Activated CD4-positive, alpha-beta T cell treated with anti-CD3 and anti-CD28 coated beads for 36 hours (primary cell): Measurements from ENCODE around the gene VHLL. TPM values are rescaled to one million over a fixed set of nuclear protein-coding genes. Genes with fewer than 3 reads are reported as not detected.

Experiments
- ATAC-seq: fragments of 200-7000 bp; cut with Tn5 transposase; one replicate; pipeline ENCODE4 v1.10.0; 2021; ENCODE audit warnings: mild to moderate bottlenecking, moderate library complexity
- CTCF ChIA-PET: fragments of 350-600 bp; sonication (Branson Sonifier 250); formaldehyde crosslinking; loops from one replicate; lab custom pipeline; 2021; ENCODE audit warnings: antibody characterized with exemption; lab: Charles Lee
- POLR2A ChIA-PET: fragments of 350-600 bp; sonication (Branson Sonifier 250); formaldehyde crosslinking; loops from one replicate; lab custom pipeline; 2021; ENCODE audit warnings: antibody characterized with exemption, inconsistent platforms; lab: Charles Lee
- DNase-seq: peaks from one replicate; pipeline ENCODE4 v3.0.0-alpha.2; 2020
- H3K27ac Mint-ChIP-seq: one replicate; pipeline ENCODE4 v1.8.0; 2021; ENCODE audit warnings: mixed read lengths
- H3K27me3 Mint-ChIP-seq: one replicate; pipeline ENCODE4 v1.8.0; 2021; ENCODE audit warnings: mixed read lengths
- H3K36me3 Mint-ChIP-seq: one replicate; pipeline ENCODE4 v1.8.0; 2021; ENCODE audit warnings: low read depth, mixed read lengths
- H3K4me1 Mint-ChIP-seq: one replicate; pipeline ENCODE4 v1.8.0; 2021; ENCODE audit warnings: mixed read lengths
- H3K4me3 Mint-ChIP-seq: one replicate; pipeline ENCODE4 v1.8.0; 2021; ENCODE audit warnings: mild to moderate bottlenecking, moderate library complexity, mixed read lengths
- H3K9me3 Mint-ChIP-seq: one replicate; pipeline ENCODE4 v1.8.0; 2021; ENCODE audit warnings: low read depth, mixed read lengths
- intact Hi-C, 2 experiments: fragments of 100-400 bp; cut with DNase I in 1 of 2; cut with micrococcal nuclease in 1 of 2; formaldehyde crosslinking; loops; one replicate each; pipeline versions ENCODE4 v1.14.2 to v1.15.1; 2022 to 2024; cut with DNase I, micrococcal nuclease
- total RNA-seq, 2 experiments: library from RNA; stranded (reverse); gene quantifications; one replicate each; pipeline ENCODE4 v1.2.3, GENCODE V29; 2021

Gene VHLL
- total RNA-seq, 2 experiments from 2014 or later: 0.28 TPM; not detected in 1

DNA sequence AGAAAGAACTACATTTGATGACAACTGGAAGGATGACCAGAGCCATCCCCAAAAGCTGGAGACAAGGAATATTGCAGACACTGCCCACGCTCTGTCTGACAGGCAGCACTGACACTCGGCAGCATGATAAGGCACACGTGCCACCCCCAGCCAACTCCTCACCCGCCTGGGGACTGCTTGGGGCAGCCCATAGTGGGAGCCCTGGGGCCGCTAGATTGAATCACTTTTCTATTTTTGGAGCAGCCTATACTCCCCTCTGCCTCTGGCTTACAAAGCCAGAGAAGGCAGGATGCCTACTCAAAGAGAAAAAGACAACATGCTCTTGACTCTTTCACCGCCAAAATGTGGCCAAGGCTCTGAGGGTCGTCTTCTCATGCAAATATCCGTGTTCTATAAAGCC is 17.8 kb downstream of the VHLL start:
- Mint-ChIP-seq H3K27ac (peak overlapping the region; percentile 92), H3K27me3 (no peaks in the 10 kb centered on the region), H3K9me3 (no peaks in the 10 kb centered on the region), H3K4me3 (peak overlapping the region; percentile 96), H3K36me3 (peaks cover 41% of the 10 kb centered on the region), H3K4me1 (peaks cover 29% of the 10 kb centered on the region)
- intact Hi-C loops: loop anchor here in 1 of 2 experiments (5.0 kb wide), 2 partner anchors 54 to 89 kb away; partner anchors contain the start of gene SLC25A44
- DNase-seq (peak; percentile 84), ATAC-seq (peak; percentile 69)
- CTCF ChIA-PET: interaction anchor here (0.5 to 2.4 kb wide), 9 partner anchors 10 to 203 kb away, joined by 3 to 9 read pairs (median 3); no protein-coding TSS in a partner anchor
- POLR2A ChIA-PET: interaction anchor here (0.6 to 1.0 kb wide), 4 partner anchors 9 to 99 kb away, joined by 3 to 4 read pairs (median 3); partner anchors contain the start of gene PMF1

- Mint-ChIP-seq H3K4me1 (peaks cover 29% of the 10 kb centered on the region), H3K27me3 (no peaks in the 10 kb centered on the region), H3K36me3 (peaks cover 52% of the 10 kb centered on the region), H3K9me3 (no peaks in the 10 kb centered on the region), H3K27ac (no peak overlapping the region), H3K4me3 (no peak overlapping the region)
- ChIA-PET CTCF (interaction anchor here (1.0 to 2.4 kb wide), 5 partner anchors 9 to 189 kb away, joined by 4 to 9 read pairs (median 4); no protein-coding TSS in a partner anchor), POLR2A (interaction anchor here (0.5 to 1.0 kb wide), 4 partner anchors 33 to 1667 kb away, joined by 3 to 5 read pairs (median 4); partner anchors contain the start of gene PMF1)
- ATAC-seq: no peak
- DNase-seq: no peak
- intact Hi-C loops: loop anchor here in 1 of 2 experiments (5.0 kb wide), 2 partner anchors 53 to 88 kb away; partner anchors contain the start of gene SLC25A44
These were observed 19.3 kb downstream of the VHLL start for GRCh38 chr1:156279837-156280236.

DNA sequence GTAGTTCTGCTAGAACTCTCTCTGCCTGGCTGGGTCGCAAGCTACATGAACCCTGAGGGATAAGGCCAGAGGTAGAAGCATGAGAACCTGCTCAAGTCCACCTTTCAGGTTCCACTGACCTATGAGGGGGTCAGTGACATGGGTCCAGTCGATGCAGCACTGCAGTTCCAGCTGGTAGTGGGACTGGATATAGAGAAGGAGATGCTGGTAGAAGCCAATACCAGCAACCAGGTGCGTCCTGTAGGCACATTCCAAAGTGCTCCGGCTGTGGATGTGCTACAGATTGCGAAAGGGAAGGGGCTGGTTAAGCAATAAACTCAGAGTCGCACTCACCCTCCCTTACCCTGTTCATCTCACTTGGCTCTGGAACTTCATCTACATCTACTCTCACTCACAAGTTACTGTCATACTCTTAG is 22.1 kb downstream of the VHLL start:
- Mint-ChIP-seq H3K27ac (no peak overlapping the region), H3K36me3 (peaks cover 71% of the 10 kb centered on the region), H3K4me1 (peaks cover 18% of the 10 kb centered on the region), H3K9me3 (no peaks in the 10 kb centered on the region), H3K27me3 (no peaks in the 10 kb centered on the region), H3K4me3 (no peak overlapping the region)
- intact Hi-C loops: no loop called here
- DNase-seq (no peak), ATAC-seq (no peak)
- ChIA-PET POLR2A (interaction anchor here (0.6 kb wide), 1 partner anchor 33 kb away, joined by 3 read pairs; no protein-coding TSS in a partner anchor), CTCF (interaction anchor here (0.8 kb wide), 1 partner anchor 98 kb away, joined by 4 read pairs; no protein-coding TSS in a partner anchor)

DNA sequence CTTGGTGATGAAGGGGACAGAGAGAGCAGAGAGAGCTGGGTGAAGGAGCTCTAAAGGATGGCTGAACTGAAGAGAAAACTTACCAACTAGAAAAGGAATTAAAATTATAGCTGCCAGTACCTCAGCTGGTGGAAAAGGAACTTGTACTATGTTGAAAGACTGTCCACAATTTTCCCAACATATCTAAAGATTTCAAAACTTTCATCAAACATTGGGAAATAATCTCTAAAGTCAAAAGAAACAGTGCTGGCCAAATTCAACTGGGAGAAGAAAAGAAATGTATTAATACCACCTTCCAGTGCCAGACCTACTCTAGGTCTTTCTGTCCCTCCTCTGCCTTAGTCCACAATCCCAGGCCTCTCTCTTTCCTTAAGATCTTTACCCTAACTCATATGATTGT is 22.6 kb downstream of the VHLL start:
- ATAC-seq (no peak), DNase-seq (no peak)
- intact Hi-C loops: no loop called here
- POLR2A ChIA-PET: interaction anchor here (0.6 kb wide), 1 partner anchor 33 kb away, joined by 3 read pairs; no protein-coding TSS in a partner anchor
- H3K36me3 Mint-ChIP-seq: peaks cover 74% of the 10 kb centered on the region
- no peak overlapping the region for H3K4me3 Mint-ChIP-seq
- CTCF ChIA-PET: interaction anchor here (0.8 kb wide), 1 partner anchor 98 kb away, joined by 4 read pairs; no protein-coding TSS in a partner anchor
- no peak overlapping the region for H3K27ac Mint-ChIP-seq
- peaks cover 17% of the 10 kb centered on the region for H3K4me1 Mint-ChIP-seq
- no peaks in the 10 kb centered on the region for H3K9me3 Mint-ChIP-seq
- H3K27me3 Mint-ChIP-seq: no peaks in the 10 kb centered on the region

- no peak for ATAC-seq
- H3K36me3 Mint-ChIP-seq: peaks cover 73% of the 10 kb centered on the region
- no peak for DNase-seq
- no peaks in the 10 kb centered on the region for H3K9me3 Mint-ChIP-seq
- H3K27me3 Mint-ChIP-seq: no peaks in the 10 kb centered on the region
- H3K27ac Mint-ChIP-seq: no peak overlapping the region
- intact Hi-C loops: loop anchor here in 1 of 2 experiments (5.0 kb wide), 1 partner anchor 348 kb away; no protein-coding TSS in a partner anchor
- H3K4me1 Mint-ChIP-seq: no peaks in the 10 kb centered on the region
- no peak overlapping the region for H3K4me3 Mint-ChIP-seq
- ChIA-PET POLR2A (no interaction called here), CTCF (interaction anchor here (1.0 to 2.1 kb wide), 2 partner anchors 10 to 45 kb away, joined by 3 to 9 read pairs; no protein-coding TSS in a partner anchor)
These were observed 28.8 kb downstream of the VHLL start for GRCh38 chr1:156270314-156270713.

DNA sequence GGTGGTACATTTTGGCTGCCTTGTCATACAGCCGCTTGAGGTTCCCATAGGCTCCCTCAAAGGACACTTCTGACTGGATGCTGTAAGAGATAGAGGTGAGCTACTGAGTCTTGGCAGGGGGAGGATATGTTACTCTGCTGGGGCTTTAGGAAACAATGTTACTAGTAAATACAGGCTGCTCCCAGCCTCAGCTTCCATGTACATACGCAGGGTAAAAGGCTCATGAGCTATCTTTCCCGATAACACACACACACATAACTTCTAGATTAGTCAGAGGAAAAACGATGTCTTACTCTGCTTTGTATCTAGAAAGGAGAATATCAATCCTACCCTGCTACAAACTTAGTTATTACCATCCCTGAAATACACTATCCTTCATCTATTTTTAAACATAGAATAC is 30.8 kb downstream of the VHLL start:
- Mint-ChIP-seq H3K36me3 (peaks cover 73% of the 10 kb centered on the region), H3K4me3 (no peak overlapping the region), H3K4me1 (peaks cover 2% of the 10 kb centered on the region), H3K27ac (no peak overlapping the region), H3K9me3 (no peaks in the 10 kb centered on the region), H3K27me3 (no peaks in the 10 kb centered on the region)
- ChIA-PET CTCF (interaction anchor here (1.0 kb wide), 1 partner anchor 173 kb away, joined by 3 read pairs; no protein-coding TSS in a partner anchor), POLR2A (interaction anchor here (0.6 kb wide), 1 partner anchor 69 kb away, joined by 3 read pairs; the partner anchor contains the start of gene CCT3)
- intact Hi-C loops: no loop called here
- ATAC-seq (no peak), DNase-seq (no peak)

- no peak for ATAC-seq
- no peak overlapping the region for H3K27ac Mint-ChIP-seq
- H3K27me3 Mint-ChIP-seq: no peaks in the 10 kb centered on the region
- ChIA-PET POLR2A (no interaction called here), CTCF (no interaction called here)
- H3K4me3 Mint-ChIP-seq: no peak overlapping the region
- H3K4me1 Mint-ChIP-seq: peaks cover 9% of the 10 kb centered on the region
- no peaks in the 10 kb centered on the region for H3K9me3 Mint-ChIP-seq
- intact Hi-C loops: no loop called here
- DNase-seq: no peak
- peaks cover 69% of the 10 kb centered on the region for H3K36me3 Mint-ChIP-seq
These were observed 33.1 kb downstream of the VHLL start for GRCh38 chr1:156266051-156266450.

- ChIA-PET POLR2A (interaction anchor here (1.1 kb wide), 1 partner anchor 10 kb away, joined by 3 read pairs; no protein-coding TSS in a partner anchor), CTCF (no interaction called here)
- no peak for DNase-seq
- Mint-ChIP-seq H3K9me3 (no peaks in the 10 kb centered on the region), H3K27me3 (no peaks in the 10 kb centered on the region), H3K4me1 (peaks cover 9% of the 10 kb centered on the region), H3K36me3 (peaks cover 81% of the 10 kb centered on the region), H3K27ac (no peak overlapping the region), H3K4me3 (no peak overlapping the region)
- intact Hi-C loops: no loop called here
- ATAC-seq: no peak
These were observed 35.8 kb downstream of the VHLL start for GRCh38 chr1:156263288-156263655.

DNA sequence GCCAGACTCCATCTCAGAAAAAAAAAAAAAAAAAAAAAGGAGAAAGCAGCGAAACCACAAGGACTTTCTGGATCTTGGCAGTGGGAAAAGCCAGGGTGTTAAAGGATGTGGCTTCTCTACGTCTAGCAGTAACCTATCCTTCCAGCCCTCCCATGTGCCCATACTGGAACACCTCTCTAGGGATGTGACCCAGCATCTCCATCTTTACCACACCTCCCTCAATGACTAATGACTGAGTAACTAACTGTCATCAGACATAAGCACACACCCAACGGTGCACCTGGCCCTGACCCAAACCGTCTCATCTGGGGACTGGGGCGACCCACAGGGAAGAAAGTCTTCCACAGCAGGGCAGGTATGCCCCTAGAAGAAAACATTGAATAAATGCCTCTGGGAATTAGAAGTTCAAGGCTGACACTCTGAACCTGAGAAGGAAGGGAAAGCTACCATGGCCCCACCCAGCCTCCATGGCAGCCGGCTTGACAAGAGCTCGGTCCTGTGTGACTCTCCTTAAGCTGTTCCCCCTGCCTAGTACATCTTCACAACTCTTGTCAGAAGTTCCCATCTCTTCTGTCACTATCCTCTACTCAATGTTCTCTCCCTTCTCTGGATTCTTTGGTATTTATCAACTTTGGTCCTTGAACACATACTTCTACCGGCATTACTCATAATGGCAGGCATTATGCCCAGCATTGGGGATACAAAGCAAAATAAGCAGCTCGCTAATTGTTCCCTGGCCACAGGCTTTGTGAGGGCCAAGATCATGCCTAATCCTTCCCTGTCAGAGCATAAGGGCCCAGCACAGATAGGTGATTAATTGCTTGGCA is 36.4 kb downstream of the VHLL start:
- Mint-ChIP-seq H3K4me1 (peaks cover 9% of the 10 kb centered on the region), H3K9me3 (no peaks in the 10 kb centered on the region), H3K27ac (no peak overlapping the region), H3K36me3 (peaks cover 83% of the 10 kb centered on the region), H3K4me3 (no peak overlapping the region), H3K27me3 (no peaks in the 10 kb centered on the region)
- DNase-seq (no peak), ATAC-seq (peak; percentile 83)
- ChIA-PET CTCF (no interaction called here), POLR2A (interaction anchor here (1.1 kb wide), 1 partner anchor 11 kb away, joined by 3 read pairs; no protein-coding TSS in a partner anchor)
- intact Hi-C loops: no loop called here

DNA sequence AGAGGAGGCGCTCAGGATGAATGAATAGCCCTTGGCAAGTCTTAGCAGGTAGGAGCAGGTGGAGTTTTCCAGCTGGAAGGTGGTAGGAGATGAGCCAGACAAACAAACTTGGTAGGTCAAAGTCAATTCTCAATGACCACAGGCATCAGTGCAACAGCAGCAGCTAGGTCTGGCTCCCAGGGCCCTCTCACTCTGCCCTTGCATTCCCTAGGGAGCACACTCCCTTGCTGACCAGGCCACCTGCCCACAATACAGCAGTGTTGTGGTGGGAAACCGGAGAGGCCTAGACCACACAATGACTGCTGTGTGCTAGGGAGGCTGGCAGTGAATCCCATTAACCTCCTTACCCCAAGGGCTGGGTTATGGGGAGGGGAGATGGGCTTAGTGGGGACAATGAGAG is 38.2 kb downstream of the VHLL start:
- ChIA-PET POLR2A (no interaction called here), CTCF (interaction anchor here (0.7 to 1.1 kb wide), 2 partner anchors 10 to 38 kb away, joined by 3 to 5 read pairs; partner anchors contain the start of gene VHLL)
- Mint-ChIP-seq H3K9me3 (no peaks in the 10 kb centered on the region), H3K36me3 (peaks cover 78% of the 10 kb centered on the region), H3K27me3 (no peaks in the 10 kb centered on the region), H3K4me3 (no peak overlapping the region), H3K27ac (no peak overlapping the region), H3K4me1 (peaks cover 9% of the 10 kb centered on the region)
- DNase-seq: no peak
- no peak for ATAC-seq
- intact Hi-C loops: loop anchor here in 1 of 2 experiments (2.0 kb wide), 1 partner anchor 18 kb away; the partner anchor contains the start of gene BGLAP

DNA sequence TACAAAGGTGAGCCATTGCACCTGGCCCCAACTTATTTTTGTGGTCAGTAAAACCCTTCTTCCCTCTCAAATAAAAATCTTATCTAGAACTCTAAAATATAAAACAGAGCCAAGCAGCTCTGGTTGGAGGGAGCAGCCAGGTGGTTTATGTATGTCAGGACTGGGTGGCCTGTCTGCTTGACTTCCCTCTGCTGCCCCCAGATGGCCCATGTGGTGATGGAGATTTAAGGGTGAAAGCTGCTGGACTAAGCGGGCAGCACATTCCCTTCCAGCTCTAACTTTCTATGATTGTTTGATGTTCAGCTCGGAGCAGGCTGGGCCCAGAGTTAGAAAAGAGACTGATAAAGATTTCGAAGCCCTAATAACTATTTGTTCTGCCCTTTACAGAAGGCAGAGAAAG is 39.3 kb downstream of the VHLL start:
- H3K4me3 Mint-ChIP-seq: no peak overlapping the region
- DNase-seq (no peak), ATAC-seq (no peak)
- ChIA-PET POLR2A (no interaction called here), CTCF (interaction anchor here (0.7 to 1.3 kb wide), 4 partner anchors 11 to 192 kb away, joined by 3 to 7 read pairs (median 4); no protein-coding TSS in a partner anchor)
- intact Hi-C loops: loop anchor here in 1 of 2 experiments (2.0 kb wide), 1 partner anchor 17 kb away; the partner anchor contains the start of gene BGLAP
- no peaks in the 10 kb centered on the region for H3K9me3 Mint-ChIP-seq
- no peaks in the 10 kb centered on the region for H3K27me3 Mint-ChIP-seq
- peaks cover 69% of the 10 kb centered on the region for H3K36me3 Mint-ChIP-seq
- peaks cover 9% of the 10 kb centered on the region for H3K4me1 Mint-ChIP-seq
- no peak overlapping the region for H3K27ac Mint-ChIP-seq
